GM12892 (cell line): ENCODE results near the gene SMIM41.
A peak's percentile ranks its signal among the peaks of the same experiment; 100 is the strongest.

Source experiments
- DNase-seq: peaks from one replicate; pipeline ENCODE4 v3.0.0; 2011; ENCODE audit not compliant: insufficient read length
- FAIRE-seq: peaks from 2 replicates; lab custom pipeline; 2011; peaks lifted over from hg19 to GRCh38; lab: Jason Lieb, UNC
- POLR2A ChIP-seq: IDR thresholded peaks from 2 replicates; pipeline ENCODE4 v1.6.1; 2011; ENCODE audit warnings: low read depth, low read length, control low read depth
- POLR2AphosphoS5 ChIP-seq: IDR thresholded peaks from 2 replicates; pipeline ENCODE4 v1.6.1; 2011; ENCODE audit warnings: low read depth, low read length, control low read depth
- TAF1 ChIP-seq: IDR thresholded peaks from 2 replicates; pipeline ENCODE4 v1.6.1; 2011; ENCODE audit warnings: low read depth, mild to moderate bottlenecking, control low read depth, low read length, borderline replicate concordance

Gene SMIM41

DNA sequence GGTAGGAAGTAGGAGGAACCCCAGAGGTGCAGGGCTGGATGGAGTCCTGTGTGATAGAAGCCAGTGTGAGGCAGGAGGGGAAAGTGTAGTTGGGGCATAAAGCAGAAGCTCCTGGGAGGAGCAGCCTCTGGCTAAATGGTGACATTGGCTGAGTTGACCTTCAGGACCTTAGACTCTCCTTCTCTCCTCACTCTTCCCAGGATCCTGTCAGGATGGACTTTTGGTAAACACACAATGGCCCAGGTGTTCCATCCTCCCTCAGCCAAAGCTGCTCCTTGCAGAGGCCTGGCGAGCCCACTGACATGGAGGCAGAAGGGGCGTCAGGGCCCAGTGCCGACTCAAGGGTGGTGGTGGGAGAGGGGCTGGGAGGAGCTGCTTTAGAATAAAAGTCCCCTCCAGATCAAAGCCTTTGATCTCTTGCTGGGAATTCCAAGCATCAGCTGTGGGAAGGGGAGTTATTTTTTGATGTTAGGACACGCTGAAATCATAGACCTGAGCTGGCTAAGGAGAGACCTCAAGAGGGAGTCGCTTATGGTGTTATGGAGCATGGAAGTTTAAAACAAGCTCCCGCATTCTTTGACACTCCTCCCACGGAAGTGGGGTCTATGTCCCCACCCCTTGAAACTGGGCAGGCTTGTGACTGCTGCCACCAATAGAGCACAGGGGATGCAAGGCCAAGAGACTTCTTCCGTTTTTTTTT, 44.1 kb downstream of the SMIM41 start:
- FAIRE-seq (no peak), DNase-seq (peak; percentile 34)
- no peak for TF ChIP-seq POLR2AphosphoS5
- no peak for TF ChIP-seq TAF1
- TF ChIP-seq POLR2A = no peak

- TF ChIP-seq POLR2A = no peak
- no peak for TF ChIP-seq POLR2AphosphoS5
- TF ChIP-seq TAF1 = no peak
- DNase-seq = no peak
- no peak for FAIRE-seq
Observed at GRCh38 chr12:52125476-52125900, 46.0 kb downstream of the SMIM41 start.

DNA sequence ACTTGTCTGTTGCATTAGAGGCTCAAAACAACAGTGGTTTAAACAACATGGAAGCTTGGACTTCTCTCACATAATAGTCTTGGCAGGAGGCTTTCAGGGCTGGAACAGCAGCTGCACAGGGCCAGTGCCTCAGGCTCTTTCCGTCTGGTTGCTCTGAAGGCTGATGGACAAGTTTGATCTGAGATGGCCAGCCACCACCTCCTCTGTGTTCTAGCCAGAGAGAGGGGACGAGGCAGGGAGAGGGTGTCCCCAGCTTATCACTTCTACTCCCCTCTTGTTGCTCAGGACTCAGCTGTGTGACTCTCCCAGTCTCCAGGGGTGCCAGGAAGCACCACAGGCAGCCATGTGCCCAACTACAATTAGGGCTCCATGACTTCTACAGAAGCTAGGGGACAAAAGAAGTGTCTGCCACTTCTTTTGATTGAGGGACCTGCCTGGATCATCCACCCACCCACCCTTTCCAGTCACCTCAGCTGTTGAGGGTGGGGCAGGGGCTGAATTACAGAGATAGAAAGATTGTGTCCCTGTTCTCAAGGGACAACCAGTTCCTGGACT, 46.6 kb downstream of the SMIM41 start:
- FAIRE-seq = no peak
- TF ChIP-seq TAF1 (no peak), POLR2A (no peak), POLR2AphosphoS5 (no peak)
- peak; percentile 3 for DNase-seq

GRCh38 chr12:52126605-52127578, 47.4 kb downstream of the SMIM41 start:
- no peak for TF ChIP-seq POLR2AphosphoS5
- TF ChIP-seq TAF1 = no peak
- TF ChIP-seq POLR2A = no peak
- DNase-seq (no peak), FAIRE-seq (no peak)

GRCh38 chr12:52127683-52128450, 48.4 kb downstream of the SMIM41 start:
- DNase-seq = no peak
- FAIRE-seq = no peak
- TF ChIP-seq POLR2A (no peak), POLR2AphosphoS5 (no peak), TAF1 (no peak)

DNA sequence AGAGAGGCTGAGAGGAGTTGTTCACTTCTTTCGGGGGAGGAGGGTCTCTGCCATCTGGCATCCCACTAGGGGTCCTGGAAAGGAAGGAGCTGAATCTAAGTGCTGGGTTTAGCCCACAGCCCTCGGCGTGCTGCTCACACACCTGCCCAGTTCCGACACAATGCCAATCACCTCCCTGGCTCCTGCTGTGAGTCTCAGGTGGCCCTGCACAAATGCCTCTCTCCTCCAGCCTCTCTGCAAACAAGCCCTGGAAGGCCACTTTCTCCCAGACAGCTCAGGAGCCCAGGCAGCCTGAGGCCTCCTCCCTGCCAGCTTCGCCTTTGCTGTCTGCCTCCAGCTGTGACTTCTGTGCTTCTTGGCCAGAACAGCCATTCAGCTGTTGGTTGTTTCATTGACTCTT, 51.2 kb downstream of the SMIM41 start:
- DNase-seq = peak; percentile 1
- TF ChIP-seq POLR2AphosphoS5 (no peak), TAF1 (no peak), POLR2A (no peak)
- no peak for FAIRE-seq

GRCh38 chr12:52132754-52133161, 53.3 kb downstream of the SMIM41 start:
- FAIRE-seq (no peak), DNase-seq (no peak)
- TF ChIP-seq POLR2A = no peak
- TF ChIP-seq POLR2AphosphoS5 = no peak
- no peak for TF ChIP-seq TAF1

DNA sequence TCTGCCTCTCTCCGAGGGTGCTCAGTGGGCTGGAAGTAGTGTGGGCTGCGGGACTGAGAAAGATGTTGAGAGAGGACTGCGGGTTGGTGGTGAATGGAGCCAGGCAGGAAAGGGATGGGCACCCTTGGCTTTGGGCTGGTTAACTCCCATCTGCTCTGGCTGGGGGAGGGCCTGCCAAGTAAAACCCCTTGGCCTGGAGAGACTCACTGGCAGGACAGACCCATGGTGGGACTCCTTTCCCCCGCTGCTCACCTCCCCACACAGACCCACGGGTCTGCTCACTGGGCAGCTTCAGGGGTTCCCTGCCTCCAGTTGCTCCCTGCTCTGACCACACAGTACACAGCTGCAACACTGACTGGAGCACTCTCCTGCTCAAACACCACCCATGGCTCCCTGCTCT, 58.2 kb downstream of the SMIM41 start:
- TF ChIP-seq POLR2A (no peak), TAF1 (no peak), POLR2AphosphoS5 (no peak)
- DNase-seq (no peak), FAIRE-seq (no peak)

DNA sequence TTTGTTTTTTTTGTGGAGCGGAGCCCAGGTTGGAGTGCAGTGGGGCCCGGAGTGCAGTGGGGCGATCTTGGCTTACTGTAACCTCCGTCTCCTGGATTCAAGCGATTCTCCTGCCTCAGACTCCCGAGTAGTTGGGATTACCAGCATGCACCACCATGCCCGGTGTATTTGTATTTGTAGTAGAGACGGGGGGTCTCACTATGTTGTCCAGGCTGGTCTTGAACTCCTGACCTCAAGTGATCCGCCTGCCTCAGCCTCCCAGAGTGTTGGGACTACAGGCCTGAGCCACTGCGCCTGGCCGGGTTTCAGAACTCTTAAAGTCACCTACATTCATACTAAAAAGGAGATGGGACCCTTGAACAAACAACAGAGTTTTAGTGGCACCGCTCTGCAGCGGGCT, 59.6 kb downstream of the SMIM41 start:
- DNase-seq (no peak), FAIRE-seq (no peak)
- TF ChIP-seq POLR2AphosphoS5 = no peak
- TF ChIP-seq POLR2A = no peak
- no peak for TF ChIP-seq TAF1

DNA sequence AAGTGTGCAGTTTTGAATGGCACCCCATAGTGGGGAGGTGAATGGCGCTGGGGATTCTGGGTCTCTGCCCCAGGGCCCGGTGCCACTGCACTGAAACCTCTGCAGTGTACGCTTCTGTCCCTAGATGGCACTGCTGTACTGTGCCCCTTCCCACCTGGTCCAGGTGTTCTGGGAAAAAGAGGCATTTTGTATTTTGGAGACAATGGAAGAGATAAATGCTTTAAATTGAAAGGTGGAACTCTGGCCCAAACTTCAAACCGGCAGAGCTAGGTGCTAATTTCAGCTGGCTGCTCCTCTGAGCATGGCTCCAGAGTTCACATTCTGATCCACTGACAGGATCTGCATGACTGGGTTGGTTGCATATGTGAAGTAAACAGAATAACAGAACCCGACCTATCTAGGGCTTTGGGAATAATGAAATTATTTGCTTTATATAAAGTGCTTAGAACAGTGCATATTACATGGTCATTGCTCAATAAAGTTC, 60.1 kb downstream of the SMIM41 start:
- FAIRE-seq = no peak
- peak; percentile 56 for DNase-seq
- no peak for TF ChIP-seq POLR2AphosphoS5
- TF ChIP-seq TAF1 = no peak
- TF ChIP-seq POLR2A = no peak

GRCh38 chr12:52141306-52141705, 61.8 kb downstream of the SMIM41 start:
- FAIRE-seq = no peak
- no peak for DNase-seq
- TF ChIP-seq POLR2A (no peak), POLR2AphosphoS5 (no peak)

DNA sequence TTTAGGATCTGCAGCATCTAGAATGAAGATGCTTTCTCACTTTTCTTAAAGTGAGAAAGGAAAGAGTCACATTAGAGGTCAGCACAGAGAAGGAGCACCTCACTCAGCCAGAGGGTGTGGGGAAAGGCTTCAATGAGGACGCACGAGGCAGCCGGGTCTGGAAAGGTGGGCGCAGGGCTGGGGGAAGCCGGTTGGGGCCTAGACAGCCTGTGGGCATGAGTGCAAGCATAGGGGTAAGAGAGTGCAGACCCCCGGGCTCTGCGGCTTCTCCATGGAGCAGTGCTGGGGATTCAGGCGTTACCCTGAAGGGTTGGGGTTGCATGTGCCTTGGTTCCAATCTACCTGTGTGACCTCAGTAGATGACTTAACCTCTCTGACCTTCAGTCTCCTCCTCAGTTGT, 62.4 kb downstream of the SMIM41 start:
- FAIRE-seq = no peak
- TF ChIP-seq POLR2AphosphoS5 = no peak
- TF ChIP-seq TAF1 = no peak
- TF ChIP-seq POLR2A = no peak
- no peak for DNase-seq
